B cell (primary cell): ENCODE data around the gene CADM2. TPM values are rescaled to one million over a fixed set of nuclear protein-coding genes. Genes with fewer than 3 reads are reported as not detected.

ENCODE experiments used
- ATAC-seq: fragments of 200-7000 bp; cut with Tn5 transposase; one replicate; pipeline ENCODE4 v1.10.0; 2021; ENCODE audit warnings: low read depth, mild to moderate bottlenecking, moderate number of reproducible peaks, moderate library complexity
- CTCF ChIA-PET: fragments of 350-600 bp; sonication (Branson Sonifier 250); formaldehyde crosslinking; loops from one replicate; lab custom pipeline; 2021; ENCODE audit warnings: antibody characterized with exemption, inconsistent platforms; lab: Charles Lee
- POLR2A ChIA-PET: fragments of 350-600 bp; sonication (Branson Sonifier 250); formaldehyde crosslinking; loops from one replicate; lab custom pipeline; 2021; ENCODE audit warnings: antibody characterized with exemption; lab: Charles Lee
- DNase-seq: peaks from one replicate; pipeline ENCODE4 v3.0.0; 2013
- H2AFZ ChIP-seq: 2 replicates; pipeline ENCODE4 v1.6.1; 2012; ENCODE audit warnings: mild to moderate bottlenecking, low read depth, low read length; ENCODE audit not compliant: insufficient read depth, poor library complexity, severe bottlenecking
- H3K27ac ChIP-seq, 2 donors: 1 replicate in 1 of 2; 2 replicates in 1 of 2; pipeline ENCODE4 v1.5.1; 2012 to 2013; ENCODE audit warnings: low read length in 2 of 2, mild to moderate bottlenecking in 2 of 2, moderate library complexity in 1 of 2
- H3K27me3 ChIP-seq, 4 experiments: fragments of 200-600 bp in 1 of 4; sonication (generic) in 1 of 4; replicated peaks in 1 of 4; 1 replicate in 2 of 4; 2 replicates in 2 of 4; pipeline versions ENCODE4 v1.6.1 to v1.7.0; 2013 to 2016; ENCODE audit warnings: low read length in 3 of 4, mild to moderate bottlenecking in 2 of 4, mixed read lengths in 1 of 4, moderate library complexity in 1 of 4; ENCODE audit not compliant: insufficient read depth in 4 of 4, control insufficient read depth in 3 of 4; ENCODE audit errors: control extremely low read depth in 1 of 4
- H3K36me3 ChIP-seq, 2 experiments: replicated peaks in 1 of 2; 1 replicate in 1 of 2; 2 replicates in 1 of 2; pipeline versions ENCODE4 v1.6.1 to v1.7.1; 2013; ENCODE audit warnings: low read length in 1 of 2; ENCODE audit not compliant: insufficient read depth in 2 of 2, control insufficient read depth in 1 of 2; ENCODE audit errors: control extremely low read depth in 1 of 2, extremely low read depth in 1 of 2
- H3K4me1 ChIP-seq, 2 donors: fragments of 200-600 bp in 1 of 2; sonication (generic) in 1 of 2; 1 replicate in 1 of 2; 2 replicates in 1 of 2; pipeline versions ENCODE4 v1.5.1 to v1.6.1; 2013 to 2017; ENCODE audit warnings: low read length in 2 of 2; ENCODE audit not compliant: control insufficient read depth in 2 of 2, insufficient read depth in 2 of 2
- H3K4me2 ChIP-seq: replicated peaks from 2 replicates; pipeline ENCODE3; 2012; ENCODE audit warnings: mild to moderate bottlenecking, low read depth, low read length; ENCODE audit not compliant: poor library complexity, severe bottlenecking
- H3K4me3 ChIP-seq, 5 experiments: fragments of 200-600 bp in 1 of 5; sonication (generic) in 1 of 5; 1 replicate in 3 of 5; 2 replicates in 2 of 5; pipeline versions ENCODE4 v1.5.1 to v1.7.0; 2011 to 2016; ENCODE audit warnings: low read length in 4 of 5, mild to moderate bottlenecking in 4 of 5, low read depth in 2 of 5, control low read depth in 1 of 5, moderate library complexity in 1 of 5; ENCODE audit not compliant: insufficient read depth in 1 of 5; ENCODE audit errors: control extremely low read depth in 1 of 5, extremely low read depth in 1 of 5
- H3K79me2 ChIP-seq: fragments of 200-600 bp; sonication (generic); one replicate; pipeline ENCODE4 v1.6.0; 2016; ENCODE audit warnings: low read length; ENCODE audit not compliant: control insufficient read depth, insufficient read depth
- H3K9ac ChIP-seq: fragments of 200-600 bp; sonication (generic); 2 replicates; pipeline ENCODE4 v1.6.1; 2017; ENCODE audit warnings: mild to moderate bottlenecking, low read length, moderate library complexity
- H3K9me3 ChIP-seq, 3 donors: one replicate each; pipeline versions ENCODE4 v1.6.1 to v1.7.1; 2013; ENCODE audit warnings: low read length in 2 of 3; ENCODE audit not compliant: control insufficient read depth in 2 of 3, insufficient read depth in 1 of 3; ENCODE audit errors: control extremely low read depth in 1 of 3
- H4K20me1 ChIP-seq: 2 replicates; pipeline ENCODE4 v1.6.0; 2012; ENCODE audit warnings: mild to moderate bottlenecking, low read length; ENCODE audit not compliant: insufficient read depth, control insufficient read depth, poor library complexity, severe bottlenecking
- H3K27ac Mint-ChIP-seq: one replicate; pipeline ENCODE4 v1.8.0; 2021; ENCODE audit warnings: mixed read lengths
- H3K27me3 Mint-ChIP-seq: one replicate; pipeline ENCODE4 v1.8.0; 2021; ENCODE audit warnings: mixed read lengths
- H3K4me1 Mint-ChIP-seq: one replicate; pipeline ENCODE4 v1.8.0; 2021; ENCODE audit warnings: mixed read lengths
- H3K4me3 Mint-ChIP-seq: one replicate; pipeline ENCODE4 v1.8.0; 2021; ENCODE audit warnings: mixed read lengths
- H3K9me3 Mint-ChIP-seq: one replicate; pipeline ENCODE4 v1.8.0; 2022; ENCODE audit warnings: mixed read lengths; ENCODE audit not compliant: insufficient read depth
- CTCF ChIP-seq: fragments of 200-600 bp; IDR thresholded peaks from one replicate; pipeline ENCODE4 v1.8.0; 2022; ENCODE audit warnings: antibody characterized with exemption, mild to moderate bottlenecking
- EZH2 ChIP-seq: IDR thresholded peaks from 2 replicates; pipeline ENCODE4 v1.6.1; 2012; ENCODE audit warnings: borderline replicate concordance, low read depth, mild to moderate bottlenecking, moderate library complexity, low read length; ENCODE audit not compliant: insufficient read depth, poor library complexity, severe bottlenecking
- WGBS: methylation state at CpG from one replicate; pipeline ENCODE4 v1.1.5; 2013; ENCODE audit warnings: missing lambda C conversion rate; ENCODE audit not compliant: insufficient coverage; 5-methylcytosine and 5-hydroxymethylcytosine counted together
- intact Hi-C: fragments of 100-400 bp; cut with micrococcal nuclease; formaldehyde crosslinking; loops from one replicate; pipeline ENCODE4 v1.10.0; 2022
- polyA plus RNA-seq: library from polyadenylated mRNA; depleted of rRNA; stranded (reverse); fragments of >200 nt; gene quantifications from 2 replicates; pipeline ENCODE4 v1.2.3, GENCODE V29; 2012
- total RNA-seq, 2 donors: library from RNA; stranded (reverse); fragments of 120-200 nt in 1 of 2; gene quantifications; 1 replicate in 1 of 2; 2 replicates in 1 of 2; pipeline versions ENCODE4 v1.2.3 to v1.2.4, GENCODE V29; 2013 to 2022

Gene CADM2
- total and polyA plus RNA-seq, 2 donors (not counting 1 experiment from before 2014, with no cell fraction given): 0.10 to 0.37 TPM

- Histone ChIP-seq H3K4me1 (no peaks in the 10 kb centered on the region), H3K79me2 (no peaks in the 10 kb centered on the region), H2AFZ (no peak overlapping the region), H3K4me3 (no peak overlapping the region), H3K9me3 (no peaks in the 10 kb centered on the region), H3K36me3 (no peaks in the 10 kb centered on the region), H3K4me2 (no peak overlapping the region), H3K27ac (no peak overlapping the region), H3K9ac (no peak overlapping the region), H3K27me3 (no peaks in the 10 kb centered on the region), H4K20me1 (no peaks in the 10 kb centered on the region)
- ChIA-PET CTCF (no interaction called here), POLR2A (no interaction called here)
- no CpG with 5 or more reads among the region's 1 CpG for WGBS
- H3K9me3 Mint-ChIP-seq: no peaks in the 10 kb centered on the region
- H3K4me1 Mint-ChIP-seq: no peaks in the 10 kb centered on the region
- H3K27me3 Mint-ChIP-seq: no peaks in the 10 kb centered on the region
- DNase-seq: no peak
- H3K4me3 Mint-ChIP-seq: no peak overlapping the region
- no peak for ATAC-seq
- H3K27ac Mint-ChIP-seq: no peak overlapping the region
- TF ChIP-seq CTCF (no peak), EZH2 (no peak)
- intact Hi-C loops: no loop called here
These were observed 357.5 kb downstream of the CADM2 start for GRCh38 chr3:85316252-85316651.

GRCh38 chr3:85321892-85322291, 363.1 kb downstream of the CADM2 start:
- Mint-ChIP-seq H3K27me3 (no peaks in the 10 kb centered on the region), H3K4me1 (no peaks in the 10 kb centered on the region), H3K9me3 (no peaks in the 10 kb centered on the region), H3K27ac (no peak overlapping the region), H3K4me3 (no peak overlapping the region)
- Histone ChIP-seq H3K4me1 (no peaks in the 10 kb centered on the region), H3K27me3 (no peaks in the 10 kb centered on the region), H3K4me2 (no peak overlapping the region), H3K9me3 (no peaks in the 10 kb centered on the region), H3K36me3 (no peaks in the 10 kb centered on the region), H4K20me1 (no peaks in the 10 kb centered on the region), H2AFZ (no peak overlapping the region), H3K9ac (no peak overlapping the region), H3K4me3 (no peak overlapping the region), H3K27ac (no peak overlapping the region), H3K79me2 (no peaks in the 10 kb centered on the region)
- CTCF ChIA-PET: interaction anchor here (1.0 kb wide), 1 partner anchor 13 kb away, joined by 3 read pairs; no protein-coding TSS in a partner anchor
- no peak for TF ChIP-seq CTCF
- TF ChIP-seq EZH2: no peak
- intact Hi-C loops: no loop called here
- ATAC-seq: no peak
- no peak for DNase-seq
- POLR2A ChIA-PET: no interaction called here
- no CpG with 5 or more reads among the region's 3 CpGs for WGBS
